OCI-LY3 (cell line): ENCODE results near the gene KRTCAP2.

ENCODE experiments used
- CTCF ChIP-seq: fragments of 200-600, 300-600 bp; sonication (generic); IDR thresholded peaks from 2 replicates; pipeline ENCODE4 v1.5.1; 2014; ENCODE audit warnings: antibody characterized with exemption, low read length, low read depth
- EZH2phosphoT487 ChIP-seq: fragments of 200-600 bp; shearing (Covaris generic); IDR thresholded peaks from 2 replicates; pipeline ENCODE4 v1.6.1; 2018; ENCODE audit warnings: antibody characterized with exemption, mixed run types, low read depth

GRCh38 chr1:155177192-155177917 is 4.3 kb upstream of the KRTCAP2 start:
- TF ChIP-seq CTCF (no peak), EZH2phosphoT487 (no peak)
